Thoracic aorta (tissue), 2 donors: ENCODE measurements around the gene BCL2. TPM values are rescaled to one million over a fixed set of nuclear protein-coding genes. Genes with fewer than 3 reads are reported as not detected.

ENCODE experiments used
- ATAC-seq: fragments of 150-250 bp; one replicate; pipeline ENCODE4 v1.8.0; 2017; ENCODE audit warnings: low read depth; ENCODE audit not compliant: insufficient number of reproducible peaks, low FRiP score
- DNase-seq: peaks from one replicate; pipeline ENCODE4 v3.0.0-alpha.2; 2020; ENCODE audit warnings: low spot score
- H3K27ac ChIP-seq, 2 donors: fragments of 200-600 bp; sonication (generic); 1 replicate in 1 of 2; 2 replicates in 1 of 2; pipeline ENCODE4 v1.5.1; 2016; ENCODE audit warnings: mild to moderate bottlenecking in 2 of 2, moderate library complexity in 2 of 2
- H3K27me3 ChIP-seq: fragments of 200-600 bp; sonication (generic); replicated peaks from 2 replicates; pipeline ENCODE4 v1.6.0; 2016; ENCODE audit warnings: mild to moderate bottlenecking; ENCODE audit not compliant: insufficient read depth
- H3K36me3 ChIP-seq: fragments of 200-600 bp; sonication (generic); one replicate; pipeline ENCODE4 v1.5.1; 2016
- H3K4me1 ChIP-seq, 2 donors: fragments of 200-600 bp; sonication (generic); 1 replicate in 1 of 2; 2 replicates in 1 of 2; pipeline versions ENCODE4 v1.5.1 to v1.6.0; 2016; ENCODE audit warnings: low read depth in 2 of 2, mild to moderate bottlenecking in 1 of 2; ENCODE audit not compliant: control insufficient read depth in 1 of 2
- H3K4me3 ChIP-seq: fragments of 200-600 bp; sonication (generic); 2 replicates; pipeline ENCODE4 v1.5.1; 2016; ENCODE audit warnings: mild to moderate bottlenecking
- H3K9me3 ChIP-seq: fragments of 200-600 bp; sonication (generic); 2 replicates; pipeline ENCODE4 v1.5.1; 2016
- CTCF ChIP-seq: fragments of 200-600 bp; sonication (generic); IDR thresholded peaks from one replicate; pipeline ENCODE4 v1.5.1; 2019; ENCODE audit warnings: antibody characterized with exemption
- total RNA-seq, 2 donors: library from RNA; depleted of rRNA; stranded (reverse); fragments of >200 nt; gene quantifications; one replicate each; pipeline versions ENCODE4 v1.1.0 to v1.2.3, GENCODE V29; 2016

Gene BCL2
- total RNA-seq, 2 donors from 2014 or later = 22.9 to 29.3 TPM

GRCh38 chr18:63150326-63150725 lies 169.2 kb downstream of the BCL2 start:
- Histone ChIP-seq H3K9me3 (no peaks in the 10 kb centered on the region), H3K4me3 (peak overlapping the region; percentile 15), H3K27ac (no peak overlapping the region), H3K27me3 (no peaks in the 10 kb centered on the region), H3K4me1 (peaks cover 12 to 52% of the 10 kb centered on the region in 2 donors), H3K36me3 (no peaks in the 10 kb centered on the region)
- no peak for DNase-seq
- no peak for TF ChIP-seq CTCF
- no peak for ATAC-seq

- no peak for DNase-seq
- no peak overlapping the region for H3K4me3 ChIP-seq
- peaks cover 16 to 58% of the 10 kb centered on the region in 2 donors for H3K4me1 ChIP-seq
- H3K36me3 ChIP-seq = no peaks in the 10 kb centered on the region
- ATAC-seq = no peak
- no peaks in the 10 kb centered on the region for H3K27me3 ChIP-seq
- TF ChIP-seq CTCF = no peak
- H3K27ac ChIP-seq = no peak overlapping the region
- no peaks in the 10 kb centered on the region for H3K9me3 ChIP-seq
These were observed 170.3 kb downstream of the BCL2 start for GRCh38 chr18:63149302-63149587.

- H3K27me3 ChIP-seq = no peaks in the 10 kb centered on the region
- peak overlapping the region; percentile 15 to 53 for H3K27ac ChIP-seq
- no peaks in the 10 kb centered on the region for H3K9me3 ChIP-seq
- H3K4me3 ChIP-seq = peak overlapping the region; percentile 4
- peaks cover 16 to 58% of the 10 kb centered on the region in 2 donors for H3K4me1 ChIP-seq
- H3K36me3 ChIP-seq = no peaks in the 10 kb centered on the region
- ATAC-seq = no peak
- no peak for TF ChIP-seq CTCF
- DNase-seq = no peak
These were observed 170.9 kb downstream of the BCL2 start for GRCh38 chr18:63148449-63149301.

- Histone ChIP-seq H3K27ac (peak overlapping the region; percentile 15 to 53), H3K9me3 (no peaks in the 10 kb centered on the region), H3K36me3 (no peaks in the 10 kb centered on the region), H3K4me3 (peak overlapping the region; percentile 2), H3K27me3 (no peaks in the 10 kb centered on the region), H3K4me1 (peaks cover 16 to 58% of the 10 kb centered on the region in 2 donors)
- DNase-seq (no peak), ATAC-seq (no peak)
- TF ChIP-seq CTCF = no peak
These were observed 171.6 kb downstream of the BCL2 start for GRCh38 chr18:63147973-63148372.

- TF ChIP-seq CTCF = no peak
- no peak overlapping the region for H3K4me3 ChIP-seq
- H3K27me3 ChIP-seq = no peaks in the 10 kb centered on the region
- peak overlapping the region in 1 of 2 donors; percentile 38 for H3K27ac ChIP-seq
- DNase-seq (no peak), ATAC-seq (no peak)
- H3K9me3 ChIP-seq = no peaks in the 10 kb centered on the region
- peaks cover 16 to 58% of the 10 kb centered on the region in 2 donors for H3K4me1 ChIP-seq
- no peaks in the 10 kb centered on the region for H3K36me3 ChIP-seq
These were observed 172.7 kb downstream of the BCL2 start for GRCh38 chr18:63146828-63147409.
